ENCODE results near the gene VAV3. TPM values are rescaled to one million over a fixed set of nuclear protein-coding genes. Genes with fewer than 3 reads are reported as not detected.
A peak's percentile ranks its signal among the peaks of the same experiment; 100 is the strongest.

VAV3 gene
- total and polyA plus RNA-seq, 2 of the 8 experiments (the other 6 are each of a cell fraction or from before 2014, with no cell fraction given), result 2.9 to 7.9 TPM

GRCh38 chr1:107965110-107965991, at the start of gene VAV3 (continued):
- TF ChIP-seq, protein P1, sequence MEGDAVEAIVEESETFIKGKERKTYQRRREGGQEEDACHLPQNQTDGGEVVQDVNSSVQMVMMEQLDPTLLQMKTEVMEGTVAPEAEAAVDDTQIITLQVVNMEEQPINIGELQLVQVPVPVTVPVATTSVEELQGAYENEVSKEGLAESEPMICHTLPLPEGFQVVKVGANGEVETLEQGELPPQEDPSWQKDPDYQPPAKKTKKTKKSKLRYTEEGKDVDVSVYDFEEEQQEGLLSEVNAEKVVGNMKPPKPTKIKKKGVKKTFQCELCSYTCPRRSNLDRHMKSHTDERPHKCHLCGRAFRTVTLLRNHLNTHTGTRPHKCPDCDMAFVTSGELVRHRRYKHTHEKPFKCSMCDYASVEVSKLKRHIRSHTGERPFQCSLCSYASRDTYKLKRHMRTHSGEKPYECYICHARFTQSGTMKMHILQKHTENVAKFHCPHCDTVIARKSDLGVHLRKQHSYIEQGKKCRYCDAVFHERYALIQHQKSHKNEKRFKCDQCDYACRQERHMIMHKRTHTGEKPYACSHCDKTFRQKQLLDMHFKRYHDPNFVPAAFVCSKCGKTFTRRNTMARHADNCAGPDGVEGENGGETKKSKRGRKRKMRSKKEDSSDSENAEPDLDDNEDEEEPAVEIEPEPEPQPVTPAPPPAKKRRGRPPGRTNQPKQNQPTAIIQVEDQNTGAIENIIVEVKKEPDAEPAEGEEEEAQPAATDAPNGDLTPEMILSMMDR (IDR thresholded peaks at IDR 0.05; ENCODE audit: control extremely low read depth in 1 of 3, insufficient read depth in 1 of 3, low read depth in 1 of 3, low read length in 3 of 3), result peak in 1 of 3 experiments; percentile 26; a peak in 2 of 4 replicates
- TF ChIP-seq MAX (IDR thresholded peaks at IDR 0.05), result peak; percentile 10
- no peak for TF ChIP-seq SIN3A (conservative IDR thresholded peaks at IDR 0.05 in 1 of 2, IDR thresholded peaks at IDR 0.05 in 1 of 2; ENCODE audit: low read depth in 1 of 2, low read length in 2 of 2)
- TF ChIP-seq RAD21 (IDR thresholded peaks at IDR 0.05 in 1 of 2, conservative IDR thresholded peaks at IDR 0.05 in 1 of 2; ENCODE audit: low read depth in 2 of 2, low read length in 2 of 2), result peak in 1 of 2 experiments; percentile 34; a peak in 2 of 4 replicates
- TF ChIP-seq BACH1 (IDR thresholded peaks at IDR 0.05; ENCODE audit: low read length), result 0 out of 2 replicates have a peak, but pooled peaks have one; percentile 42
- peak; percentile 81 for TF ChIP-seq MAFK (IDR thresholded peaks at IDR 0.05; ENCODE audit: low read depth, low read length)
- TF ChIP-seq SIX5 (IDR thresholded peaks at IDR 0.05; ENCODE audit: low read depth, low read length), result no peak
- no peak for TF ChIP-seq SUZ12 (IDR thresholded peaks at IDR 0.05; ENCODE audit: low read length)
- TF ChIP-seq TEAD4 (IDR thresholded peaks at IDR 0.05; ENCODE audit: low read depth, low read length), result no peak
- TF ChIP-seq, protein P2, sequence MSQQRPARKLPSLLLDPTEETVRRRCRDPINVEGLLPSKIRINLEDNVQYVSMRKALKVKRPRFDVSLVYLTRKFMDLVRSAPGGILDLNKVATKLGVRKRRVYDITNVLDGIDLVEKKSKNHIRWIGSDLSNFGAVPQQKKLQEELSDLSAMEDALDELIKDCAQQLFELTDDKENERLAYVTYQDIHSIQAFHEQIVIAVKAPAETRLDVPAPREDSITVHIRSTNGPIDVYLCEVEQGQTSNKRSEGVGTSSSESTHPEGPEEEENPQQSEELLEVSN (IDR thresholded peaks at IDR 0.05), result 0 out of 2 replicates have a peak, but pooled peaks have one; percentile 13
- no peak for TF ChIP-seq EZH2 (IDR thresholded peaks at IDR 0.05; ENCODE audit: low read depth, low read length, severe bottlenecking)
- peak in 1 of 2 experiments; percentile 36; a peak in 1 of 3 replicates for TF ChIP-seq POLR2A (IDR thresholded peaks at IDR 0.05; ENCODE audit: control extremely low read depth in 1 of 2, low read depth in 2 of 2, low read length in 2 of 2)
- TF ChIP-seq RXRA (IDR thresholded peaks at IDR 0.05; ENCODE audit: insufficient read depth, low read depth, low read length), result no peak
- TF ChIP-seq ASH2L (IDR thresholded peaks at IDR 0.05; ENCODE audit: low read length), result peak; percentile 81
- no peak for TF ChIP-seq EP300 (IDR thresholded peaks at IDR 0.05; ENCODE audit: borderline replicate concordance in 1 of 2, low read depth in 2 of 2, low read length in 2 of 2)
- peak; percentile 74 for TF ChIP-seq KDM4A (IDR thresholded peaks at IDR 0.05; ENCODE audit: low read depth, low read length, severe bottlenecking)
